Measurements from ENCODE around the gene CMIP.

Gene CMIP

DNA sequence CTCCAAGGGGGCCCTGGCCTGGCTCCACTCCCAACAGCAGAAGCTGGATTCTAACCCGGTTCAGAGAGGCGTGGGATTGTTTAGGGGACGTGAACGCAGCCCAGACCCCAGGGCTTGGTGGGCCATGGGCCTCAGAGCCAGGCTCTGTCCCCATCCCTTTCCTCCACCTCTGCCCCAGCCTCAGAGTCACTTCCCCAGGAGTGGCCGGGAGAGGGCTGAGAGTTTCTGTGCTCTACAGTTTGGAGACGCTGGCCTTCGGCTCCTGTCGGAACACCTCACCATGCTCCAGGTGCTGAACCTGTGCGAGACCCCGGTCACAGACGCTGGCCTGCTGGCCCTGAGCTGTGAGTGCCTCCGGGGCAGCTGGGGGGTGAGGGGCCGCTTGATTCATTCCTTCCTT is 260.7 kb downstream of the CMIP start:
- H3K27me3 ChIP-seq: no peaks in the 10 kb centered on the region
- no peak for TF ChIP-seq CTCF (IDR thresholded peaks at IDR 0.05)
- H3K27ac ChIP-seq: no peak overlapping the region
- intact Hi-C loops (cut with DNase I; ENCODE audit: low total_unique reads): no loop called here
- no peaks in the 10 kb centered on the region for H3K4me1 ChIP-seq
- H3K9me3 ChIP-seq: no peaks in the 10 kb centered on the region
- no peak overlapping the region for H3K4me3 ChIP-seq
- no peak for DNase-seq
- H3K36me3 ChIP-seq: peaks cover 7 to 80% (median 56%) of the 10 kb centered on the region in 3 donors

GRCh38 chr16:81706327-81707295 is 262.0 kb downstream of the CMIP start:
- no peaks in the 10 kb centered on the region for H3K27me3 ChIP-seq
- no peak for TF ChIP-seq CTCF (IDR thresholded peaks at IDR 0.05)
- DNase-seq: no peak
- H3K36me3 ChIP-seq: peaks cover 7 to 71% (median 56%) of the 10 kb centered on the region in 3 donors
- no peak overlapping the region for H3K27ac ChIP-seq
- intact Hi-C loops (cut with DNase I; ENCODE audit: low total_unique reads): no loop called here
- H3K9me3 ChIP-seq: no peaks in the 10 kb centered on the region
- H3K4me1 ChIP-seq: peaks cover 0 to 12% (median 4%) of the 10 kb centered on the region in 4 donors
- no peak overlapping the region for H3K4me3 ChIP-seq

GRCh38 chr16:81707411-81708265 is 263.0 kb downstream of the CMIP start:
- intact Hi-C loops (cut with DNase I; ENCODE audit: low total_unique reads): no loop called here
- H3K27ac ChIP-seq: no peak overlapping the region
- H3K27me3 ChIP-seq: no peaks in the 10 kb centered on the region
- no peaks in the 10 kb centered on the region for H3K9me3 ChIP-seq
- H3K36me3 ChIP-seq: peaks cover 7 to 61% (median 50%) of the 10 kb centered on the region in 3 donors
- TF ChIP-seq CTCF (IDR thresholded peaks at IDR 0.05): no peak
- H3K4me3 ChIP-seq: no peak overlapping the region
- H3K4me1 ChIP-seq: peaks cover 0 to 14% (median 5%) of the 10 kb centered on the region in 4 donors
- no peak for DNase-seq

- DNase-seq: no peak
- H3K4me3 ChIP-seq: no peak overlapping the region
- TF ChIP-seq CTCF (IDR thresholded peaks at IDR 0.05): no peak
- H3K9me3 ChIP-seq: no peaks in the 10 kb centered on the region
- H3K36me3 ChIP-seq: peaks cover 7 to 53% (median 46%) of the 10 kb centered on the region in 3 donors
- peaks cover 0 to 14% (median 5%) of the 10 kb centered on the region in 4 donors for H3K4me1 ChIP-seq
- intact Hi-C loops (cut with DNase I; ENCODE audit: low total_unique reads): no loop called here
- H3K27me3 ChIP-seq: no peaks in the 10 kb centered on the region
- no peak overlapping the region for H3K27ac ChIP-seq
Measured at GRCh38 chr16:81708266-81709015, 263.8 kb downstream of the CMIP start.
